Measurements from ENCODE around the gene UBN2. TPM values are rescaled to one million over a fixed set of nuclear protein-coding genes. Genes with fewer than 3 reads are reported as not detected.

UBN2 gene
- total and polyA plus RNA-seq, 10 of the 15 experiments (the other 5 are each of a cell fraction or from before 2014, with no cell fraction given): 0.27 to 8.5 (median 2.5) TPM

GRCh38 chr7:139242741-139243281 is 11.8 kb downstream of the UBN2 start (continued):
- TF ChIP-seq HSF1 (IDR thresholded peaks at IDR 0.05; ENCODE audit: low read depth, low read length) (no peak), PAX8 (IDR thresholded peaks at IDR 0.05) (no peak), REST (IDR thresholded peaks at IDR 0.05; ENCODE audit: low read depth, low read length) (no peak), RAD21 (IDR thresholded peaks at IDR 0.05; ENCODE audit: insufficient read depth, low read depth, low read length) (no peak), GATAD2B (conservative IDR thresholded peaks at IDR 0.05; ENCODE audit: low read depth) (no peak), FOXK2 (IDR thresholded peaks at IDR 0.05) (no peak)

GRCh38 chr7:139245401-139245800 is 14.4 kb downstream of the UBN2 start:
- POLR2A ChIA-PET: no interaction called here
- ATAC-seq: no peak
- no peak overlapping the region for H3K27ac ChIP-seq (ENCODE audit: control insufficient read depth, insufficient read depth)
- intact Hi-C loops (cut with micrococcal nuclease; ENCODE audit: unreplicated experiment) (no loop called here), in situ Hi-C loops (cut with MboI) (no loop called here)
- no peaks in the 10 kb centered on the region for H3K27me3 ChIP-seq (replicated peaks in 1 of 2; ENCODE audit: control insufficient read depth in 2 of 2, insufficient read depth in 2 of 2, low read length in 1 of 2)
- FAIRE-seq: no peak
- SMC1A ChIA-PET (ENCODE audit: uncharacterized antibody, unreplicated experiment): interaction anchor here (0.8 to 2.1 kb wide), 2 partner anchors 10 to 12 kb away, joined by 3 to 4 read pairs; no protein-coding TSS in a partner anchor
- no peak for TF ChIP-seq E4F1 (IDR thresholded peaks at IDR 0.05; ENCODE audit: borderline replicate concordance, partially characterized antibody)
- no peak for TF ChIP-seq USF1 (IDR thresholded peaks at IDR 0.05; ENCODE audit: borderline replicate concordance, extremely low read length, insufficient read depth, low read depth, low read length)
- WGBS (ENCODE audit: insufficient coverage, insufficient replicate concordance, low lambda C conversion rate, missing lambda C conversion rate): 94% methylated on average over 1 of the region's 1 CpG
- no peak overlapping the region for H2AFZ ChIP-seq (ENCODE audit: control insufficient read depth, low read depth, low read length)
- H4K20me1 ChIP-seq (ENCODE audit: control insufficient read depth, insufficient read depth): no peaks in the 10 kb centered on the region
- no peaks in the 10 kb centered on the region; a peak in 2 of 4 replicates for H3K36me3 ChIP-seq (ENCODE audit: control insufficient read depth in 2 of 2, insufficient read depth in 2 of 2, low read length in 1 of 2)
- H3K4me3 ChIP-seq: no peak overlapping the region
- H3K4me2 ChIP-seq (ENCODE audit: control insufficient read depth, insufficient read depth): no peak overlapping the region
- H3K79me2 ChIP-seq (ENCODE audit: control insufficient read depth, insufficient read depth, low read length): no peaks in the 10 kb centered on the region
- H3K9me3 ChIP-seq (replicated peaks; ENCODE audit: control insufficient read depth, insufficient read depth, low read length): no peaks in the 10 kb centered on the region
- no TSS peak for BruUV-seq (replicated peaks)
- RAD21 ChIA-PET (ENCODE audit: unreplicated experiment): no interaction called here
- H3K9ac ChIP-seq (ENCODE audit: control insufficient read depth, insufficient read depth, low read length): no peak overlapping the region
- no peak for DNase-seq (ENCODE audit: low read depth, low spot score)
- H3K4me1 ChIP-seq (ENCODE audit: control insufficient read depth, insufficient read depth, low read length): no peaks in the 10 kb centered on the region
- CTCF ChIA-PET: no interaction called here
